GM21447 (cell line): Measurements from ENCODE around the gene COL5A1.

Source experiments
- ATAC-seq: cut with Tn5 transposase; IDR thresholded peaks from one replicate; pipeline ENCODE4 v1.9.1; 2021; ENCODE audit not compliant: unreplicated experiment

COL5A1 gene

DNA sequence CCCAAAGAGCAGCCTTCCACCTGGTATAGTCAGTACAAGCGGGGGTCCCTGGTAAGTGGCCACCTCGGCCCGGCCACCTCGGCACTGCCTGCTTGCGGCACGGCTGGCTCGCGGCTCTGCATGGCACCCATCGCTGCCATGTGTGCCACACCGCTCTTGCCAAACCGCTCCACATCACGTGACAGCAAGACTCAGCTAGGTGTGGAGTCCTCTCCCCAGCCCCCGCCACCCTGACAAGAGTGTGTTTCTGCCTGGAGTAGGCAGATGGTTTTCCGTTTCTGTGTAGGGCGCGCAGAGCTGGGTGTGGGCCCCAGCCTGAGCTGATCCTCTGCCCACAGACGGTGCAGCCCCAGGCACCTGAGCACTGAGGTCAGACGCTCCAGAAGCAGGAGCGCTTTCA is 188.5 kb downstream of the COL5A1 start:
- ATAC-seq: no peak

DNA sequence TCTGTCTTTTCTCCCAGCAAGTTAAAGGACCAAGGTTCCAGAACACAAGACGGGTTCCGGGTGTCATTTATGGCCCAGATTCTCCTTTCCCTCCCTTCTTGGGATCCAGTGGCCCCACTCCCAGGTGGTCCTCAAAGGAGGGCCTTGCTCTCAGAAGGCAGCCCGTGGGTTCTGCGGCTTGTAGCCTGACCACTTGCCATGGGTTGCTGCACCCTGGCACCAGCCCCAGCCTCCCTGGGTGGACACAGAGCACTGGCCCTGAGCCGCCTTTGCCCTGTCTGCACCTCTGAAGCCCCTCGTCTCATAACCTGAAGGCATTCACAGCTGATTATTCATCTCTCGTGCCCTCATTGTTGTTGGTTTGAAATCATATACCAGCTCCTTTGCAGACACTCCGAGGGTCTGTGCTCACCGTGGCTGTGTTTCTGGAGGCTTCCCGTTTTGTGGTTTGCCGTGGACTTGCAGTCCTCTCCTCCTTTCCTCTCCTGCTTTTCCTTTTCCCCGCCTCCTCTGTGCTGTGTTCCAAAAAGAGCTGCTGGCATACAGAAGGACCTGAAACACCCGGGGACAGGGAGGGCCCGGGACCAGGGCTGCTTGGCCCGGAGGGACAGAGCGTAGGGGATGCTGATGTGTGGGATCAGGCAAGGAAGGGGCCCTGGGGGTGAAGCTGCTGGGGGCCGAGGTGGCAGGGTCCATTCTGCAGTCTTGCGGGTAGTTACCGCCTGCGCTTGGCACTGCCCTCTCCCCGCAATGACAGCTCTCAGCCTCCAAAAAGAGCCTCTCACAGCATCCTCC is 189.5 kb downstream of the COL5A1 start:
- no peak for ATAC-seq

DNA sequence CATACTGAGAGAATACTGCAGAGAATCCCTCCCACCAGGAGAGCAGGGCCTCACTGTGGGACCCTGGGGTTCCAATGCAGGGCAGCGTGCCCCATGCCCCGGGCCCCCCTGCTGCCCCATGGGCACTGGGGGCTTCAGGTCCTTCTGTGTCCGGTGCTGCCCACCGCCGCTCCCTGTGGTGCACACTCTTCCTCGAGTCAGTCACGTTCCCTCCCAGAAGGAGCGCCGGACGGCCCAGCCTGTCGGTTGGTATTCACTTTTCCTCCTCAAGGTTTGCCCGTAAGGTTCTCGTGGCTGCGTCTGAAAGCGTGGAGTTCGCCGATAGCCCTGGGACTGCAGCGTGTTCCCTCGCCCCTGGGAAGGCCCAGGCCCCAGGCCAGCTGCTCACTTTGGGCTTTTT is 190.9 kb downstream of the COL5A1 start:
- no peak for ATAC-seq

DNA sequence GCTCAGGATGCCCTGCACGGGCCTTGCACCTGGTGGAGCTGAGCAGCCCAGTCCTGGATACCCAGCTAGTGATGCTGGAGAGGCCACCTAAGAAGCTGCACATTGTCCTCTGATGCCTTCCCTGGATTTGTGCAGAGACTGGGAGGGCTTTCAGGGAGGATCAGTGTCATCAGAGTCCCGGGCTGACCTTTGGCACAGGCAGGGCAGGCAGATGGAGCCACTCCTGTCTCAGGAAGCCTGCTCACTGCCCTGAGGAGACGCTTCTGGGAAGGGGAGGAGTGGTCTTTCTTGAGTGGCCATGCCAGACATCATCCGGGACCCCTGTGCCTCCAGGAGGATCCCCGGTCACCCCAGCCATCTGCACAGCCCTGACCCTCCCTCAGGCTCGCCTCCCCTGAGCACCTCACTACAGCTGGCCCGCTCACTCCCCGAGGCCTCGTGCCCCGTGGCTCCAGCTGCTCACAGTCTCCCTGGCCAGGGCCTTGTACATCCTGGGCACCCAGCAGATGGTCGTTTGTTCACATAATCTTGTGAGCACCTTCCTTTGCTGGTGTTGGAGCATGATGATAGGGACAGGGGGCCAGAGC is 191.8 kb downstream of the COL5A1 start:
- no peak for ATAC-seq

DNA sequence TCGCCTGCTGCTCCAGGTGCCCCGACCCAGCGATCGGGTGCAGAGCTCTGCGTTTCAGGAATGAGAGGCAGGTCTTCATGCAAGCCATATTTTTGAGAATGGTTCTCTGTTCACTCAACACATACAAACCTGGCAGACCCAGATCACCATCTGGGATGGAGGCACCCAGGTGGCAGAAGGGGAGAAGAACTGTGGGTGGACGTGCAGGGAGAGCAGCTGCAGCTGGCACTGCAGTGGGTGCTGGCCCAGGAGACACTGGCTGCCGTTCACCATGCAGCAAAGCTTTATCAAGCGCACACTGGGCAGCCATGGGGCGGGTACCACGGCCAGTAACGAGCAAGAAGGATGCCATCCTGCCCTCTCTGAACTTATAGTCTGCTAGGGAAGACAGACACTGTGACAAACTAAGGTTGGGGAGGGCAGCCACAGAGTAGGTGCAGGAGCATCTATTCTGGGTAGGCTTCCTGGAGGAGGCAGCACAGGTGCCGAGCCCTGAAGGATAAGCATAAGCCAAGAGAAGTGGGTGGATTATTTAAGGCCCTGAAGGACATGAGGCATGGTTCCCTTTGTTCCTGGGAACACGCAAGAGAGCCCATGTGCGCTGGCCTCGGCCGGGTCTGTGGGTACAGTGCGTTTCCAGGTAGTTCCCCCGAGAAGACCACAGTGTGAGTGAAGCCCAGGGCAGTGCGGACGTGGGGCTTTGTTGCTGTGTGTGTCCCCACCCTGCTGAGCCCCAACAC is 192.8 kb downstream of the COL5A1 start:
- no peak for ATAC-seq

DNA sequence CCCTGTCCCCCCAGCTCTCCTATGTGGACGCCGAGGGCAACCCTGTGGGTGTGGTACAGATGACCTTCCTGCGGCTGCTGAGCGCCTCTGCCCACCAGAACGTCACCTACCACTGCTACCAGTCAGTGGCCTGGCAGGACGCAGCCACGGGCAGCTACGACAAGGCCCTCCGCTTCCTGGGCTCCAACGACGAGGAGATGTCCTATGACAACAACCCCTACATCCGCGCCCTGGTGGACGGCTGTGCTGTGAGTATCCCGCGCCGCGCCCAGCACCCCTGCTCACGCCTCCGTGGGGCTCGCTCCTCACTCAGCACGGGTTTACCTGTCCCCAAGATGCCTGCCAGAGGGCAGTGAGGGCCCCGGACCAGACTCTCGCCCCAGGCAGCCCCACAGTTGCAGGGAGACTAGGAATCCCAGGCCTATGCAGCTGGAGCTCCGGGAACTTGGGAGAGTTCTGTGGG is 193.4 kb downstream of the COL5A1 start:
- ATAC-seq: no peak

DNA sequence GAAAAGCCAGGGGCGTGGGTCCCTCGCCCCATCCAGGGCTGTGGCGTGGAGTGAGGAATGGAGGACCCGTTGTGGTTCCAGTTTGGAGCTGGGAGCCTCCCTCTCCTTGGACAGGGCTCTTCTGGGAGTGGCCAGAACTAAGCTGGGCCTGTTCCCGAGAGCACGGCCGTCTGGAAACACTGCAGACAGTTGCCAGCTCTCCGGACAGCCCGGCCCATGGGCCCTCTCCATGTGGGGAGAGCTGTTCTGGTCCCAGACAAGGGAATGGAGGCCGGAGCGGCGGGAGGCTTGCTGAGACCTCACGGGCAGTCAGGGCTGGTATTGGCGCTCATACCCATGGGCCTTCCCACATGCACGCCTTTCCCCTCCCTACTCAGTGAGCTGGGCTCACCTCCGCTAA is 193.8 kb downstream of the COL5A1 start:
- ATAC-seq: no peak

DNA sequence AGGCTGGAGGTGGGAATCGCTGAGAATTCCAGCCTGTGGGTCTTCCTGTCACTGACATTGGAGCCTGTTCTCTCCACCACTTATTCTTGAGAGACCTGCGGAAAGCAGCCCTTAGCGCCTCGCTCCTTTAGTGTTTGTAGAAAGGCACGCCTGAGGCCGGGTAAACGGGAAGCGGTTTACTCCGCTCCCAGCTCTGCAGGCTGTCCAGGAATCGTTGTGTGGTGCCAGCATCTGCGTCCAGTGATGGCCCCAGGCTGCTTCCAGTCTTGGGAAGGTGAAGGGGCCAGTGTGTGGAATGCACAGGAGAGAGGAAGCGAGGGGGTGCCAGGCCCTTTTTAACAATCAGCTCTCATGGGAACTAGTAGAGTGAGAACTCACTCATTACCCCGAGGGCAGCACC is 194.4 kb downstream of the COL5A1 start:
- ATAC-seq: no peak

DNA sequence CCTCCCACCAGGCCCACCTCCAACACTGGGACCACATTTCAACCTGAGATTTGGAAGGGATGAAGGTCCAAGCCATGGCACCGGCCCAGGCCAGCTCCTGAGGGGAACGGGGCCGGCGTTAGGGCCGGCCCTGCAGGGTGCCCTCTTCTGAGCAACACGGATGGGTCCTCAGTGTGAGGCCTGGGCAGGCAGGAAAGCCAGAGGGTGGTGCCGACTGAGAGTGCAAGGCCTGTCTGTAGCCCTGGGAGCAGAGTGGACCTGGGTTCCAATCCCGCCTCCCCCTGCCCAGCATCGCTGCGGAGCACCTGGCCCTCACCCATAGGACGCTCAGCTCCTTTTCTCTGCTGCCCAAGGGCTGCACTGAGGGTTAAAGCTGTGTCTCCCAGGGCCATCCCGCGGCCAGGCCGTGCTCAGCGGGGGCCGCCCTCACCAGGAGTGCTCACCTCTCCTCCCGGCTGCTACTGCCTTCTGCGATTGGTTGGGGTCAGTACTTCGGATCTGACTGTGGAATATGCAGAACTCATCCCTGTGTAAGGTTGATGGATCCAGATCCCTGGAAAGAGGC is 194.9 kb downstream of the COL5A1 start:
- ATAC-seq: no peak

DNA sequence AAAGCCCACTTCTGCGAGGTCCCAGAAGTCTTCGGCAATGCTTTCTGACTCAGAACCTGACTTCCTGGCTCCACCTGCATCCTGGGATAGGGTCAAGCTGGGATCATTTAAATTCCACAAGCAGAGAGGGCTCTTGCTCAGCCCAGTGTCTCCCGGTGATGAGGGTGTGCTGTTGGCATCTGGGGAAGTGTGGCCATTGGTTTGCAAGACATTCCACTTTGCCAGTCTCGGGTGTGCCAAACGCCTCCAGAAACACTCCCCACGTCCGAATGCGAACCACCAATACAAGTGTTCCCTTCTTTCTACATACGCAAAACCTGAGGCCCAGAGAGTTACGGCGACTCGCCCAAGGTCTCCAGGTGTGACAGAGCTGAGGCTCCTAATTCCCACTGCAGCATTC is 195.9 kb downstream of the COL5A1 start:
- no peak for ATAC-seq

DNA sequence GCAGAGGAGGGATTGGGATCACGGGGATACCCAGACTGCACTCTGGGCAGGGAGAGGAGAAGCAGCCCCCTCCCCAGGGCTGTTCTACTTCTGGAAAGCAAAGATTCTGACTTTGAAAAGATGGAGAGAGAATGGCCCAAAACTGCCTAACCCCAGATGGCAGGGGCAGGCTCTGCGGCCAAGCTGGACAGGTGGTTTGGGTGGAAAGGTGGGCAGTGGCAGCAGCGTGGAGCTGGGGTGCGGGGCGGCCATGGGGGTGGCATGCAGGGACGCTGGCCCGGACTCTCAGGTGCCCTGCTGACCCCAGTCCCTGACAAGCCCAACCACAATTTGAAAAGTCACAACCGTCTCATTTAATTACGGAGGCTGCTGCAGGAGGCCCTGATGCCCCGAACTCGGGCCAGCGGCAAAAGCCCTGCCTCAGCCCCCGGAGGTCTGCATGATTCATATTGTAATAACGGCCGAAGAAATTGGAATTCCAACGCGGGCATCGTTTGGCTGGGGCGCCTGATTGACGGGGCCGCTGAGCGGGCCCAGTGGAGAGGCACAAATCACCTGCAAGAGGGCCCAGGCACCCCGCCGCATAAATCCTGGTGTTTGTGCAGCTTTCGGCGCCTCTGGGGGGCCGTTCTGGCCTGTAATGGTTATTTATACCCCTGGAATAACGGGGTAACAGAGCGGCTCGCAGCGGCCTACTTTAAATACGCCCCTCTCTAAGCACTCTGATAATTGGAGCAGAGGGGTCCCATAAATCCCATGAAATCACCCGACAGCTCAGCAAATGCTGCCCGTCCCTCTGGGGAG is 197.2 kb downstream of the COL5A1 start:
- ATAC-seq: no peak

DNA sequence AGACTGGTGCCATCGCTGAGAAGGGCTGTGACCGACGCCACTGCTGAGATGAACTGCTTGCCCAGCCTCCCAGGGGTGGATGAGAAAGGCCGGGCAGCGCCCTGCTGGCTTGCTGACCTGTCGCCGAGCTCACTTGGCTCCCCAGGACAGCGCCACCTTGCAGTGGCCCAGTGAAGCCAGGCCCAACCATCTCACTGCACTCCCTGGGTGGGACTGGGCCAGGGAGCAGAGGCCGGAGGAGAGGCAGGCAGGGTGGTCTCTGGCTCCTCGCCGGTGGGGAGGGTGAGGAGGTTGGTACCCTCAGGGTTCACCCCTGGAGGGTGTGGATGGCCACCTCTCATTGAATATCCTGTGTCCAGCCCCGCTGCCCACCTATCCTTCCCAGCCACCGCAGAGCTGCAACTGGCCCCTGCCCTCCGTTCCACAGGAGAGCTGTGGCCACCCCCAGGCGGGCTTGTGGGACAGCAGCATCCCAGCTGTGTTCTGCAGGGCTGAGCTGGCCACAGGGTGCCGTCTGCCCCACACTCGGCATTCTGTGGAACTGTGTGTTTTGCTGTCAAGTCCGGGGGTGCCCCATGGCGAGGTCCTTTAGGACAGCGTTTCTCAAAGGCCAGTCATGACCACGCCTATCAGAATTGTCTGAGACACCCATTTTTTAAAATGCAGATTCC is 198.0 kb downstream of the COL5A1 start:
- no peak for ATAC-seq

DNA sequence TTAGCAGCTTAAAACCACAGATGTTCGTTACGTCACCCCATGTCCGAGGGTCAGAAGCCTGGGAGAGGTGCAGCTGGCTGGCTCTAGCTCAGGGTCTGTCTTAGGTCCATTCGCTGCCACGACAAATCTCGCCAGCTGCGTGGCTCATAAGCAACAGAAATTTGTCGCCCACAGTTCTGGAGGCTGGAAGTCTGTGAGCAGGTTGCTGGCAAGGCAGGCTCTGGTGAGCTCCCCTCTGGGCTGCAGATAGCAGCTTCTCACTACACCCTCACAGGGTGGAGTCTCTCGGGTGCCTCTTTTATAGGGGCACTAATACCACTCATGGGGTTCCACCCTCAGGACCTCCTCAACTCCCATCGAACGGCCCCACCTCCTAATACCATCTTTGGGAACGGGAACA is 198.9 kb downstream of the COL5A1 start:
- ATAC-seq: no peak

DNA sequence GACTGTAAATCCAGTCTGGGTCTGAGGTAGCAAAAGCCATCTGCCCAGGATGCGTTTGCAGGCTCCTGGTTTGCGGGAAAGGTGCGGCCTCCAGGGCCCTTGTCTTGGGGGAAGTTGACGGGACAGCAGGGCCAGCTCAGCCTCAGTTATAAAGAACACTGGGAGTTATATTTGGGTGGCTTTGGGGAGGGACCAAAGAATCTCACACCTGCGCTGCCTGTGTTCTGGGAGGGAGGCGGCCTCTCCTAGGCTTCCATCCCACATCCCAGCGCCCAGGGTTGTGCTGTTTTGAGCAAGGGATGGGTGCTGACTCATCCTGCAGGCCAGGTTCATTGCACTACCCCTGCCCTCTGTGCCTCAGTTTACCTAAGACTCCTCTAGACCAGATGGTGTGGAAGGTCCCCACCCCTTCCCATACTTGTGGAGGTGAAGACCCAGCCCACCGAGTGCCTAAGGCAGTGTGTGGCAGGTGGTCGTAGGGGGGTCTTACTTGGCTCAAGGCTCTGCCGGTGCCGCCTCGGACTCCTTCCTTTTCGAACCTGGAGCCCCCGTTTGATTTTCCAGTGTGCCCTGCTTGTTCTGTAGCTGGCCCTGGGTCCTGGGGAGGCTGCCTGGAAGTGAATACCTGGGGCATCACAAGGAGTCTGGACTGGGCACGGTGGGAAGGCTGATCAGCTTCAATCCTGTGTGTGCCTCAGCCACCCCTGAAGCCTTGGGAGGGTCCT is 199.7 kb downstream of the COL5A1 start:
- no peak for ATAC-seq

DNA sequence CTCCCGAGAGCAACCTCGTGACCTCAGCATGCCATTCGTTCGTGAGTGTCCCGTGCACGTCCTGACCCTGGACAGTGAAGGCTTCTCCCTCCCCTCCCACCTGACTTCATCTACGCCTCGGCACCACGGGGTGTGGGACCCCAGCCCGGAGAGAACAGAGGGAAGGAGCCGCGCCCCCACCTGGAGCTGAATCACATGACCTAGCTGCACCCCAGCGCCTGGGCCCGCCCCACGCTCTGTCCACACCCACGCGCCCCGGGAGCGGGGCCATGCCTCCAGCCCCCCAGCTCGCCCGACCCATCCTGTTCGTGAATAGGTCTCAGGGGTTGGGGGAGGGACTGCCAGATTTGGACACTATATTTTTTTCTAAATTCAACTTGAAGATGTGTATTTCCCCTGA is 200.7 kb downstream of the COL5A1 start:
- no peak for ATAC-seq

DNA sequence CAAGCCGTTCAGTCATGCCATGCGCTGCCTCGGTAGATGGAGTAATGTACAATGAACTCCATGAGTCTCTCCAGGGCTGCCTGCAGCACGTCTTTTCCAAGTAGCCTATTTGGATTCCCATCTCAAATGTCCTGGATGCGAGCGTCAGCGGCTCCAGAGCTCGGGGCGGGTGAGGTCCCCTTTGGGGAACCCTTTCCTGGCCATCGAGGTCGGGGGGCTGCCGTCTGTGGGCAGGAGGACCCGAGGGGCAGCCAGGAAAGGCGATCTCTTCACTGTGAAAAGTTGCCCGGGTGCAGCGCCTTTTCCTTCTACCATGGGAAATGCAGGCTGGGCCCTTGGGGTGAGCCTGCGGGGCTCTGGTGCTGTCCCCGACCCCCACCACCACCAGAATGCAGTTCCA is 202.1 kb downstream of the COL5A1 start:
- no peak for ATAC-seq

DNA sequence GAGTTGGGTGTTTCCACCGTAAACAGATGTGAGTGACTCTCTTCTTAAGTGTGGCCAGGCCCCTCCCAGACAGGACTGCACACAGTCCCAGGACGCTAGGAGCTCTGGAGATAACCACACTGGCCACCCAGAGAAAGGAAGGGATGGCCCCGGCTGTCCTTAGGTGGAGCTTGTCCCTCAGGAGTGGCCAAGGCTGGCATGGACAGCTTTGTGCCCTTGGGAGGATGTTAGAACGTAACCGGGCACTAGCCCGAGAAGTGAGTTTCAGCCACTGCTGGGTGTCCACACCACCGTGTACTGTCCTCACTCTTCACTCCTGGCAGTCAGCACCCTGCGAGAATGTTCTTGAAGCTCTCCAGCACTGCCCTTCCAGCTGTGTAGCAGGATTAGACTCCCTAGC is 203.2 kb downstream of the COL5A1 start:
- ATAC-seq: no peak

DNA sequence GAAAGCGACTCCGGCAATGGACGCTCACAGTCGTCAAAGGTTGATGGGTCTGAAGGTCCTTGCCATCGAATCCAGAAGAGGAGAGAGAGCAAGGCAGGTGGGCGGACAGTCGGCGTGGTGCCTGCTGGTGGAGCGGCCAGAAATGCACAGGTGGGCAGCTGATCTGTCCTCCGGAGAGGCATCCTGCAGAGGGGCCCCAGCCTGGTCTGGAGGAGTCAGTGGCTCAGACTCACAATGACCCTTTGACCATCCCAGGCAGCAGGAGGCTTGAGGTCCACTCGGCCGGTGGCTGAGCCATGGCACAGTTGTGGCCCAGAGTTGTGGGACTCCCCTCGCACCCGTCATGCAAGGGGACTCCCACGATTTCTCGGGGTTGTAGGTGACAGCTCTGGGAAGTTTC is 204.6 kb downstream of the COL5A1 start:
- ATAC-seq: no peak

DNA sequence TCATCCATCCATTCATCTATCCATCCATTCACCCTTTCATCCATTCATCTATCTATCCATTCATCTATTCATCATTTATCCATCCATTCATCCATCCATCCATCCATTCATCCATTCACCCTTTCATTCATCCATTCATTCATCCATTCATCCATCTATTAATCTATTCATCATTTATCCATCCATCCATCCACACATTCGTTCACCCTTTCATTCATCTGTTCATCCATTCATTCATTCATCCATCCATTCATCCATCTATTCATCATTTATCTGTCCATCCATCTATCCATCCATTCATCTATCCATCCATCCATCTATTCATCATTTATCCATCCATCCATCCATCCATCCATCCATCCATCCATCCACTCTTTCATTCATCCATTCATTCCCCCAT is 205.1 kb downstream of the COL5A1 start:
- ATAC-seq: no peak

DNA sequence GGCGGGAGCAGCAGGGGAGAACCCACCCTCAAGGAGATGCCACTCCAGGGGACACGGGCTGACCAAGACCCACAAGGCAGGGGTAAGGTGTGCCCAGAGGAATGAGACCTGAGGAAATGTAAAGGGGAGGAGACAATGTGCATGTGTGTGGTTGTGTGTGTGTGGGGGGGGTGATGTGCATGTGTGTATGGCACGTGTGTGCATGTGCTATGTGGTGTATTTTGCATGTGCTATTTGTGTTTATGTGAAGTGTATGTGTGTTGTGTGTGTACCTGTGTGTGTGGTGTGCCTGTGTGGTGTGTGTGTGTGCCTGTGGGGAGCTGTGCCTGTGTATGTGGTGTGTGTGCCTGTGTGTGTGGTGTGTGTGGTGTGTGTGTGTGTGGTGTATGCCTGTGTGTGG is 205.5 kb downstream of the COL5A1 start:
- no peak for ATAC-seq
